ENCODE data around the gene F2R. TPM values are rescaled to one million over a fixed set of nuclear protein-coding genes. Genes with fewer than 3 reads are reported as not detected.
"Not testable (repeated sequence)": the region's sequence is repeated elsewhere in the genome, so short reads cannot be mapped to it uniquely, and the experiment has no call there.

F2R gene
- total RNA-seq: 2.3 and 2.9 TPM in 2 replicates

DNA sequence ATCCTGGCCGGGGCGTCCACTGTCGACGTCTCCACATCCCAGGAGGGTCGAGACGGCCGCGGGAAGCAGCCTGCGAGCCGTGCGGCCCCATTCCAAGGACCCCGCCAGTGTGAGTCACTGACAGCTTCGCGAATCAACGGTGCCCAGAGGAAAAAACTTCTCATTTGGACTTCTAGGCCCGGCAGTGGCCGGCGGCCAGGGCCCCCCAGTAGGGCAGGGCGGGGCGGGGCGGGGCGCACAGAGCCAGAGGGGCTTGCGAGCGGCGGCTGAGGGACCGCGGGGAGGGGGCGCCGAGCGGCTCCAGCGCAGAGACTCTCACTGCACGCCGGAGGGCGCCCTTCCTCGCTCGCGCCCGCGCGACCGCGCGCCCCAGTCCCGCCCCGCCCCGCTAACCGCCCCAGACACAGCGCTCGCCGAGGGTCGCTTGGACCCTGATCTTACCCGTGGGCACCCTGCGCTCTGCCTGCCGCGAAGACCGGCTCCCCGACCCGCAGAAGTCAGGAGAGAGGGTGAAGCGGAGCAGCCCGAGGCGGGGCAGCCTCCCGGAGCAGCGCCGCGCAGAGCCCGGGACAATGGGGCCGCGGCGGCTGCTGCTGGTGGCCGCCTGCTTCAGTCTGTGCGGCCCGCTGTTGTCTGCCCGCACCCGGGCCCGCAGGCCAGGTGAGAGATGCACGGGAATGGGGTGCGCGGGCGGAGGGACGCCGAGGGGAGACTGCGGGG, at the start of gene F2R:
Gene F2R, plus strand, starts transcription at position 391 of the 720 bp plus-strand sequence. Its CDS starts 182 bp downstream, at position 573.
- Mint-ChIP-seq H3K27me3 (peaks cover 26% of the 10 kb centered on the region), H3K9me3 (no peaks in the 10 kb centered on the region), H3K4me3 (peak within 1 kb of the TSS; percentile 88), H3K4me1 (peaks cover 25% of the 10 kb centered on the region), H3K36me3 (ENCODE audit: low read depth) (no peaks in the 10 kb centered on the region), H3K27ac (peak within 1 kb of the TSS; percentile 67)
- intact Hi-C loops (cut with micrococcal nuclease): loop anchor here (1.0 to 10.0 kb wide), 3 partner anchors 23 to 111 kb away; no protein-coding TSS in a partner anchor
- peak; percentile 86 for DNase-seq

- no peaks in the 10 kb centered on the region for H3K27me3 Mint-ChIP-seq
- no peak overlapping the region for H3K27ac Mint-ChIP-seq
- intact Hi-C loops (cut with micrococcal nuclease): no loop called here
- peaks cover 62% of the 10 kb centered on the region for H3K36me3 Mint-ChIP-seq (ENCODE audit: low read depth)
- no peak overlapping the region for H3K4me3 Mint-ChIP-seq
- DNase-seq: no peak
- no peaks in the 10 kb centered on the region for H3K4me1 Mint-ChIP-seq
- no peaks in the 10 kb centered on the region for H3K9me3 Mint-ChIP-seq
Measured at GRCh38 chr5:76667495-76667894, 48.4 kb upstream of the F2R start.

DNA sequence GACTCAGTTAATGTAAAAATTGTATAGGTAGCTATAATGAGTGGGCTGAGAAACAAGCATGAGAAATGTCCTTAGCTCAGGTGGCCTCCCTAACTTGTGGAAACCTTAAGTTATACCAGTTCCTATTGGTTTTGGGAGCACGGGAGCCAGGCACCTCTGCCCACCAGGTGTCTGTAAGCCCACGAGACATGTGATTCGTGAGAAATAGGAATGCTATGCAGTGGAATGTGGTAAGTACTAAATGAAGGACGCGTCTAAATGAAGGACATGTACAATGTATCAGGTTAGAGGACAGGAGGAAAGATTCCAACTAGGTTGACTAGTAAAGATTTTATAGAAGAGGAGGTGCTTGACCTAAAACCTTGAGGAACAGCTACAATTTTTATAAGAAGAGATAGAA, 46.7 kb upstream of the F2R start:
- H3K9me3 Mint-ChIP-seq: no peaks in the 10 kb centered on the region
- H3K36me3 Mint-ChIP-seq (ENCODE audit: low read depth): peaks cover 65% of the 10 kb centered on the region
- no peak for DNase-seq
- no peaks in the 10 kb centered on the region for H3K4me1 Mint-ChIP-seq
- intact Hi-C loops (cut with micrococcal nuclease): no loop called here
- no peaks in the 10 kb centered on the region for H3K27me3 Mint-ChIP-seq
- H3K4me3 Mint-ChIP-seq: no peak overlapping the region
- no peak overlapping the region for H3K27ac Mint-ChIP-seq

DNA sequence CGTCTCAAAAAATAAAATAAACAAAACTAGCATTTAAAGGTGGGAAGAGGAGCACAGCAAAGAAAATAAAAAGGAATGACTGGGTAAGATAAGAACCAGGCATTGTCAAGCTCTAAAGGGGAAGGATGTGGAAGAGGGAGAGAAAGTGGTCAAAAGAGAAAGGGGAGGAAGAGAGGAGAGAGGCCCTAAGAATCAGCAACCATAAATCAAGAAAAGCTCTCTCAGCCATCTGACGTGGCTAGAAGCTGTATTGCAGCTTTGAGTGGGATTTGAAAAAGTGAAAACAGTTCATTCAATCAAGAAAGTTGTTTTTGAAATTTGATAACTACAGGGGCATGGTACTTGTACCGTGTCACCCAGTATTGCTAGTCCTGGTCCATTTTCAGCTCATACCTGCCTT, 45.4 kb upstream of the F2R start:
- no peaks in the 10 kb centered on the region for H3K27me3 Mint-ChIP-seq
- no peaks in the 10 kb centered on the region for H3K4me1 Mint-ChIP-seq
- H3K36me3 Mint-ChIP-seq (ENCODE audit: low read depth): peaks cover 62% of the 10 kb centered on the region
- no peaks in the 10 kb centered on the region for H3K9me3 Mint-ChIP-seq
- no peak for DNase-seq
- H3K4me3 Mint-ChIP-seq: no peak overlapping the region
- H3K27ac Mint-ChIP-seq: no peak overlapping the region
- intact Hi-C loops (cut with micrococcal nuclease): no loop called here

DNA sequence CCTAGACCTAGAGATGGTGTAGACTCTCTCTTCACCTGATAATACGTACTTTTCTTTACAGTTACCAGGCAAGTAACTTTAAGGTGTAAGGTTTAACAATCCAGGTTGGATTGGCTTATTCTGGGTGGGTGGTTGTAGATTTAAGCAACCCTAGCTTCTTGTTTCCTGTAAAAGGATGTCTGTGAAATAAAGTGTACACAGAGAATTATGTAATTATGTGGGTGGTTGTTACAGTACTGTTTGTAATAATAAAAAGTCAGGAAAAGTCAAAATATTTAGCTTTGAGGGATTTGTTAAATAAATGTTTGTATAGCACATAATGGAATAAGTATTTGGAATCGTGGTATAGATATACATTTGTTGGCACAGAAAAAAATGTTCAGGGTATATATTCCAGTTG, 43.7 kb upstream of the F2R start:
- Mint-ChIP-seq H3K27me3 (no peaks in the 10 kb centered on the region), H3K36me3 (ENCODE audit: low read depth) (peaks cover 69% of the 10 kb centered on the region), H3K9me3 (no peaks in the 10 kb centered on the region), H3K4me3 (no peak overlapping the region), H3K27ac (no peak overlapping the region), H3K4me1 (no peaks in the 10 kb centered on the region)
- DNase-seq: no peak
- intact Hi-C loops (cut with micrococcal nuclease): no loop called here

- no peaks in the 10 kb centered on the region for H3K9me3 Mint-ChIP-seq
- H3K4me3 Mint-ChIP-seq: no peak overlapping the region
- no peak overlapping the region for H3K27ac Mint-ChIP-seq
- H3K4me1 Mint-ChIP-seq: no peaks in the 10 kb centered on the region
- peaks cover 68% of the 10 kb centered on the region for H3K36me3 Mint-ChIP-seq (ENCODE audit: low read depth)
- intact Hi-C loops (cut with micrococcal nuclease): no loop called here
- H3K27me3 Mint-ChIP-seq: no peaks in the 10 kb centered on the region
- no peak for DNase-seq
Measured at GRCh38 chr5:76673125-76673524, 42.8 kb upstream of the F2R start.

DNA sequence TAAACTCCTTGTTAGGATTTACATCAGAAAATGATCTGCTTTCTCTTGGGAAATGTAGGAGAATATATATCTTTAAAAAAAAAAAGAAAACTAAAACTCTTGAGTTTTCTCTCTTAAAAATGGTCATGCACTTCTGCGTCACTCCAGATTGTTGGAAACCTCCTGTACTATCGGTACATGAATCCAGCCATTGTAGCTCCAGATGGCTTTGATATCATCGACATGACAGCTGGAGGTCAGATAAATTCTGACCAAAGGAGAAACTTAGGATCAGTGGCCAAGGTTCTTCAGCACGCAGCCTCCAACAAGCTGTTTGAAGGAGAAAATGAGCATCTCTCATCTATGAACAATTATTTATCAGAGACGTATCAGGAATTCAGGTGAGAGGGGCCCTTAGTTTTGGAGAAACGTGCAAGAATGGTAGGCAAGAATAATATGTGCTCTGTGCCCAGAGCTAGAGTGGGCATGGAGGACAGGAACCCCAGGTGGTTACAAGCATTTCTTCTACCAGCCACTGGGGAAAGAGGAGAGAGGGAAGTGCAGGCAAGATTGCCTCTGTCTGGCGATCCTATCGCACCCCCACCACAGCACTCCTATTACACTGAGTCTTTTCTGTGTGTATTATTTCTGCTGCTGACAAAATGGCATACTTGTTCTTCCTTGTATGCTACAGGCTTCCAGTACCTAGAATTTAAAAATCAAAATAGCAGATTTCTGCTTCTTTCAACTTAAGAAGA, 41.4 kb upstream of the F2R start:
- H3K4me3 Mint-ChIP-seq: no peak overlapping the region
- DNase-seq: no peak

DNA sequence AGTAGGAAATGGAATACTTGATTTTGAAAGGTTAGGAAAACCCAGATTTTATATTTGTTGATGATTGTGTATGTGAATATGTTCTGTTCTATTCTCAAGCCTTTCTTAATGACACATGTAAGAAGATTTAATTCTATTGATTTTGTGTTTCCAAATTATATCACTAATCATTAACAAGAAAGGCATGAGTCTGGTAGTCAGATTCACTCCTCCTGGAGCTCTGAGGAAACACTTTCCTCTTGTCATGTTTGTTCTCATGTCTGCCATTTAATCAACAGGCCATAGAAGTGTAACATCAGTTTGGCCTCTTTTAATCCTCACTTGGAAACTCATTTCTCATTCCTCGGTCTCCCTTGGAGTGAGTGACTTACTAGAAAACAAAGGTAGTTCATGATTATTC, 40.6 kb upstream of the F2R start:
- DNase-seq: no peak
- Mint-ChIP-seq H3K9me3 (no peaks in the 10 kb centered on the region), H3K27me3 (no peaks in the 10 kb centered on the region), H3K4me1 (peaks cover 2% of the 10 kb centered on the region), H3K36me3 (ENCODE audit: low read depth) (peaks cover 71% of the 10 kb centered on the region), H3K27ac (no peak overlapping the region), H3K4me3 (no peak overlapping the region)
- intact Hi-C loops (cut with micrococcal nuclease): no loop called here

More for the DNA sequence above, 41.4 kb upstream of the F2R start:
- H3K9me3 Mint-ChIP-seq: no peaks in the 10 kb centered on the region
- no peak overlapping the region for H3K27ac Mint-ChIP-seq
- no peaks in the 10 kb centered on the region for H3K4me1 Mint-ChIP-seq
- H3K27me3 Mint-ChIP-seq: no peaks in the 10 kb centered on the region
- peaks cover 70% of the 10 kb centered on the region for H3K36me3 Mint-ChIP-seq (ENCODE audit: low read depth)
- intact Hi-C loops (cut with micrococcal nuclease): no loop called here

GRCh38 chr5:76677849-76678472, 38.0 kb upstream of the F2R start:
- Mint-ChIP-seq H3K27me3 (no peaks in the 10 kb centered on the region), H3K36me3 (ENCODE audit: low read depth) (peaks cover 63% of the 10 kb centered on the region), H3K9me3 (no peaks in the 10 kb centered on the region), H3K4me3 (no peak overlapping the region), H3K27ac (no peak overlapping the region), H3K4me1 (peaks cover 3% of the 10 kb centered on the region)
- intact Hi-C loops (cut with micrococcal nuclease): no loop called here
- no peak for DNase-seq

GRCh38 chr5:76679231-76679630, 36.7 kb upstream of the F2R start:
- Mint-ChIP-seq H3K27ac (no peak overlapping the region), H3K27me3 (no peaks in the 10 kb centered on the region), H3K4me1 (peaks cover 3% of the 10 kb centered on the region), H3K36me3 (ENCODE audit: low read depth) (peaks cover 60% of the 10 kb centered on the region), H3K4me3 (no peak overlapping the region), H3K9me3 (no peaks in the 10 kb centered on the region)
- intact Hi-C loops (cut with micrococcal nuclease): no loop called here
- no peak for DNase-seq

DNA sequence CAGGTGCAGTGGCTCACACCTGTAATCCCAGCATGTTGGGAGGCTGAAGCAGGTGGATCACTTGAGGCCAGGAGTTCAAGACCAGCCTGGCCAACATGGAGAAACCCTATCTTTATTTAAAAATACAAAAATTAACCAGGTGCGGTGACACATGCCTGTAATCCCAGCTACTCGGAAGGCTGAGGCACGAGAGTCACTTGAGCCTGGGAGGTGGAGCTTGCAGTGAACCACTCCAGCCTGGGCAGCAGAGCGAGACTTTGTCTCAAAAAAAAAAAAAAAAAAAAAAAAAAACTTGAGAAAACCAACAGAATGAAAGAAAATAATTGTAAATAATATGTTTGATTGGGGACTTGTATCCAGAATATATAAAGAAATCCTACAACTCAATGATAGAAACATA, 35.1 kb upstream of the F2R start:
- H3K27ac Mint-ChIP-seq; H3K27me3 Mint-ChIP-seq; intact Hi-C loops (cut with micrococcal nuclease); H3K4me1 Mint-ChIP-seq; H3K4me3 Mint-ChIP-seq; H3K9me3 Mint-ChIP-seq; DNase-seq: not testable (repeated sequence)
- H3K36me3 Mint-ChIP-seq (ENCODE audit: low read depth): peaks cover 67% of the 10 kb centered on the region

GRCh38 chr5:76681287-76681686, 34.6 kb upstream of the F2R start:
- no peak overlapping the region for H3K4me3 Mint-ChIP-seq
- H3K4me1 Mint-ChIP-seq: peaks cover 3% of the 10 kb centered on the region
- intact Hi-C loops (cut with micrococcal nuclease): no loop called here
- peaks cover 67% of the 10 kb centered on the region for H3K36me3 Mint-ChIP-seq (ENCODE audit: low read depth)
- no peaks in the 10 kb centered on the region for H3K27me3 Mint-ChIP-seq
- H3K9me3 Mint-ChIP-seq: no peaks in the 10 kb centered on the region
- H3K27ac Mint-ChIP-seq: no peak overlapping the region
- no peak for DNase-seq

- H3K4me3 Mint-ChIP-seq: no peak overlapping the region
- DNase-seq: no peak
- H3K9me3 Mint-ChIP-seq: no peaks in the 10 kb centered on the region
- no peaks in the 10 kb centered on the region for H3K27me3 Mint-ChIP-seq
- no peak overlapping the region for H3K27ac Mint-ChIP-seq
- H3K4me1 Mint-ChIP-seq: peaks cover 3% of the 10 kb centered on the region
- intact Hi-C loops (cut with micrococcal nuclease): no loop called here
- H3K36me3 Mint-ChIP-seq (ENCODE audit: low read depth): peaks cover 67% of the 10 kb centered on the region
Measured at GRCh38 chr5:76682387-76682786, 33.5 kb upstream of the F2R start.
